ENCODE results near the gene CTSD.
"Not testable (repeated sequence)": the region's sequence is repeated elsewhere in the genome, so short reads cannot be mapped to it uniquely, and the experiment has no call there.

CTSD gene

GRCh38 chr11:1782031-1782590 lies 18.4 kb upstream of the CTSD start:
- DNase-seq = no peak

DNA sequence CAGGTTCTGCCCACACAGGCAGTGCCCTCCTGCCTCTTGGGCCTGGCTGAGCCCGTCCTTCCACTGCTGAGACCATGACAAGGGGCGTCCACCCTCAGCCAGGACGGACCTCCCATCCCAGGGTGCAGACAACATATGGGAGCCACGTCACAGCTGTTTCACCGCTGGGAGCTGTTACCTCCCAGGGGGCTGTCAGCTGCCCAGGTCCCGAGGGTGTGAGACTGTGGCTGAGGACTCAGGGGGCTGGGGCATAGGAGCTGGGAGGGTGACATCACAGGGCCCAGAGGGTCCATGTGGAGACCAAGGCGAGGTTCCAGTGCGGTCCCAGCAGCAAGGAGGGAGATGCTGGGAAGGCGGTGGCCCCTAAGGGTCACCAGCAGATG lies 17.9 kb upstream of the CTSD start:
- DNase-seq = no peak

GRCh38 chr11:1780700-1781592 lies 17.2 kb upstream of the CTSD start:
- DNase-seq = no peak

- DNase-seq = no peak
Measured at GRCh38 chr11:1779806-1780699, 16.3 kb upstream of the CTSD start.

- DNase-seq = no peak
Measured at GRCh38 chr11:1779034-1779805, 15.5 kb upstream of the CTSD start.

DNA sequence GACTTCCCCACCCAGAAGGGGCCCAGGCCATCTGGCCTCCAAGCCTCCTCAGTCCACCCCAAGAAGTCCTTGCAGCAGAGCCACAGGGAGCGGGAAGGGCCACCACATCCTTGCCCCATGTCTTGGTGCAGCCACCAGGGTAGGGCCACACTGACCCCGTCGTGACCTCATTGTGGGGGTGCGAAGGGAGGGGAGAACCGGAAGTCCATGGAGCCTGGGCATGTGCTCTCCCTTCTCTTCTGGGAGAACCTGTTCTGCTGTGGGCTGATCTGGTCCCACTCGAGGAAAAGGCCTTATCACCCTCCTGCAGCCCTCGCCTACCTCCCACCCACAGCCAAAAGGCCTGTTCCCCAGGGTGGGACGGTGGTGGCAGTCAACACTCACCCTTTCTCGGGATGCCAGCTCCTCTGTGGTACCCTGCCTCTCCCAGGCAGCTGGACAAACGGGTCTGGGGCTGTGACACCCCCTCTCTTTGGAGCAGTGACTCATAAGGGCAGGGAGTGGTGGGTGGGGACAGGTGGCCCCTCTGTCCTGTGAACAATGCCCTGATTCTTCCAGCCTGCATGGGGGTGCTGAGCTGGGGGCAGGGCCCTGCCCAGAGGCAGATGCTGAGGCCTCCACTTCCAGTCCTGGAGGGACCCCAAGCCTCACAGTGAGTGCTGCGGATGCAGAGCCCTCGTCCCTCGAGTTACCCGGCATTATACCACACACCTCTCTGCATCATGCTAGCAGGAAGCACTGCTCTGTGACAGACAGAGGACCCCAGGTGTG lies 14.6 kb upstream of the CTSD start:
- DNase-seq = no peak

- DNase-seq = no peak
Measured at GRCh38 chr11:1777737-1778136, 14.0 kb upstream of the CTSD start.

DNA sequence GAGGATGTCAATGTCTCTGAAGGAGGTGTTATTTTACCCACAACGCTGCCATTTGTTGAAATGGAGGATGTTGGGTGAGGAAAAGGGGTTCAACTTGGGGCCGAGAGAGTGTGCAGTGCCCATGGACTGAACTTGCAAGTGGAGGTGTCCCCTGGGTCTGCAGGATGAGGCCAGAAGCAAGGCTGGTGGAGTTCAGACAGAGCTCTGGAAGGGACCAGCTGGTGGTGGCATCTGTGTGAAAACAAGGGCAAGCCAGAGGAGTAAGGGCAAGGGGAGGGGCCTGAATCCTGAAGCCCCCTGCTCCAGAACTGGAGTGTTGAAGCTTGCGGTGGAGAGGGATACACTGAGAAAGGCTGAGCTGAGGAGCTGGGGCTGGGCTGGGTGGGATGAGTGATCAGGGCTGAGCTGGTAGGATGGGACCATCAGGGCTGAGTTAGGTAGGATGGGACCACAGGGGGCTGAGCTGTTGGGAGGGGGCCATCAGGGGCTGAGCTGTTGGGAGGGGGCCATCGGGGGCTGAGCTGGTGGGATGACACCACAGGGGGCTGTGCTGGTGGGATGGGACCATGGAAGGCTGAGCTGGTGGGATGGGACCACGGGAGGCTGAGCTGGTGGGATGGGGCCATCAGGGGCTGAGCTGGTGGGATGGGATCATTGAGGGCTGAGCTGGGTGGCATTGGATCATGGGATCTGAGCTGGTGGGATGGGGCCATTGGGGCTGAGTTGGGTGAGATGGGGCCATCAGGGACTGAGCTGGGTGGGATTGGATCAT lies 13.4 kb upstream of the CTSD start:
- DNase-seq = no peak

DNA sequence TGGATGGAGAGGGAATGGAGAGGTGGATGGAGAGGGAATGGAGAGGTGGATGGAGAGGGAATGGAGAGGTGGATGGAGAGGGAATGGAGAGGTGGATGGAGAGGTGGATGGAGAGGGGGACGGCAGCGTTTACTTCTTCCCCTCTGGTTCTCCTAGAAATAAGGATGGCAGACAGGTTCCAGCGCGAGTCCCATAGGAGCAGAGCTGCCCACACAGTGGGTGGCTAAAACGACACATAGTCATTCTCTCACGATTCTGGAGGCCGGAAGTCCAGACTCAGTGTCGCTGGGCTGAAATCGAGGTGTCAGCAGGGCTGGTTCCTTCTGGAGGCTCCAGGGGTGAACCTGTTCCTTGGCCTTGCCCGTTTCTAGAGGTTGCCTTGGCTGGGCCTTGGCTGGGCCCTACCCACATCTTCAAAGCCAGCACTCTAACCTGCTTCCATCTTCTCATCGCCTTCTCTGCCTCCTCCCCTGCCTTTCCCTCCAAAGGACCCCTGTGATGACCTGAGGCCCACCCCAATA lies 12.7 kb upstream of the CTSD start:
- DNase-seq = no peak

GRCh38 chr11:1774886-1775285 lies 11.2 kb upstream of the CTSD start:
- DNase-seq = no peak

GRCh38 chr11:1773994-1774550 lies 10.3 kb upstream of the CTSD start:
- no peak for DNase-seq

DNA sequence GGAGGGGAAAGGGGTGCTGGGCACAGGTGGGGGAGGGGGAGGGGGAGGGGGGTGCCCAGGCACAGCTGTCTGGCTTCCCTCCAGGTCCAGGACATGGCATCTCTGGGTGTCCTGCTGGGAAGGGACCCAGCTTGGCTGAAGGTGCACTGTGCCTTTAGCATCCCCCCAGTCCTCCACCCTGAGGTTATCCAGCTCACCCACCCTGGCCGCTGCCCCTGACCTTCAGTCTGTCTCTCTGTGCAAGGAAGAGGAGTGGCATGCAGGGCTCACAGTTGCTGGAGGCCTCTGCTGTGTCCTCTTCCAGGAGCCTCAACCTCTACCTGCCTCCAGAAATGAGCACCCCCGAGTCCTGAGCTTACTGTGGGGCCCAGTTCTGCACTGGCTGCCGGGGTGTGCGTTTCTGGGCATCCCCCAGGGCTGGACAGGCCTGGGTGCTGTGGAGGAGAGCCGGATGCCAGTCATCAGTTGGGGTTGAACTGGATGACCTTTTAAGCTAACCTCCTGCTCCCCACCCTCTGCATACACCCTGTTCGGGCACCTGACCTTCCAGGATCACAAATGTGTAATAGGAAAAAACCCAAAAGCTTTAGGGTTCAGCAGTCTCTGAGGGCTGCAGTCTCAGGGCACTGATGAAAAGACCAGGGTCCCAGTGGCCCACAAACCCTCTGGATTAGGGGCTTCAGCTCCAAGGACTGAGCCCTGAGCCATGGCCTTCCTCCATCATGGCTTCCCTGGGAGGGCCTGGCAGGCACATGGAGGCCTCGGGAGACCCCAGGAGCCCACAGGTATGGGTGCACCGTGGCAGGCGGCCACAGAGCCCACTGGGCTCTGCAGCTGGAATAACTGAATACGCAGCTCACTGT lies 9.6 kb upstream of the CTSD start:
- no peak for DNase-seq

DNA sequence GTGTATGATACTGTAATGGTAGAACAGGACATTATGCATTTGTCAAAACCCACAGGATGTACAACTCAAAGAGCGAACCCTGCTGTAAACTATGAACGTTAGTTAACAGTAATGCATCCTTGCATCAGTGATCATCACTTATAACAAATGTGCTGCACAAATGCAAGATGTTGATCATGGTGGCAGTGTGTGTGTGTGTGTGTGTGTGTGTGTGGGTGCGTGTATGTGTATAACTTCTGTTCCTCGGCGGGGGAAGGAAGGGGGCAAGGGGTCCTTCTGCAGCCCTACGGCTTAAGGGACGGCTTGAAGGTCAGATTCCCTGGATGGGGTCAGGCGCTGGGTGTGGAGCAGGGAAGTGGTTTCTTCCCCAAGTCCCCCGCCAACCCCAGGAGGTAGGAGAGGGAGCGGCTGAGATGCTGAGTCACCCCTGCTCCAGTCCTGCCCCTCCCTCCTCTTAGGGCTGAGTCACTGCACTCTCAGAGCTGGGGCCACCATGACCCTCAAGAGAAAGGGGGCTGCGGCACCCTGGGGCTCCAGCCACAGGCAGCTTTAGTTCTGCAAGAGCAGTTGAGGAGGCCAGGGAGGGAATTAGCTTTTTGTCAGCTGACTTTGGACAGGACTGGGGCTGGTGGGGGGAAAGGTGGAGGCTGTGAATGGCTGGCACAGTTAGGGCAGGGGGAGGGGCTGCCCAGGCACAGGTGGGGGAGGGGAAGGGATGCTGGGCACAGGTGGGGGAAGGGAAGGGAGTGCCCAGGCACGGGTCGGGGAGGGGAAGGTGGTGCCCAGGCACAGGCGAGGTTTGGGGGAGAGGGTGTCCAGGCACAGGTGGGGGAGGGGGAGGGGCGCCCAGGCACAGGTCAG lies 8.8 kb upstream of the CTSD start:
- DNase-seq = peak; percentile 54

GRCh38 chr11:1771700-1772099 lies 8.0 kb upstream of the CTSD start:
- no peak for DNase-seq

- DNase-seq = no peak
Measured at GRCh38 chr11:1771273-1771672, 7.5 kb upstream of the CTSD start.

- no peak for DNase-seq
Measured at GRCh38 chr11:1770528-1770927, 6.8 kb upstream of the CTSD start.

DNA sequence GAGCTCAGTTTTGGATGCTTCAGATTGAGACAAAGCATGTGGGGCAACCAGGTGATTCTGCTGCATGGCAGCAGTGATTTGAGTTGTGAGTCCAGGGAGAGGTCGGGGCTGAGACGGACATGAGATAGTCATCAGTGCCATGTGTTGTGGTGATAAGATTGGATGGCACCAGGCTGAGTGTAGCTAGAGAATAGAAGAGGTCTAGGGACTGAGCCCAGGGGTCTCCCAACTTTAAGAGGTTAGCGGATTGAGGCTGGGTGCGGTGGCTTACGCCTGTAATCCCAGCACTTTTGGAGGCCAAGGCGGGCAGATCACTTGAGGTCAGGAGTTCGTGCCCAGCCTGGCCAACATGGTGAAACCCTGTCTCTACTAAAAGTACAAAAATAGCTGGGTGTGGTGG lies 6.3 kb upstream of the CTSD start:
- no peak for DNase-seq

- not testable (repeated sequence) for DNase-seq
Measured at GRCh38 chr11:1769304-1769936, 5.7 kb upstream of the CTSD start.

Measured in activated effector memory CD4-positive, alpha-beta T cell treated with Interleukin-2 at 50 U/mL for 16 hours (primary cell).